ENCODE measurements around the gene NOTCH2.

The NOTCH2 gene

DNA sequence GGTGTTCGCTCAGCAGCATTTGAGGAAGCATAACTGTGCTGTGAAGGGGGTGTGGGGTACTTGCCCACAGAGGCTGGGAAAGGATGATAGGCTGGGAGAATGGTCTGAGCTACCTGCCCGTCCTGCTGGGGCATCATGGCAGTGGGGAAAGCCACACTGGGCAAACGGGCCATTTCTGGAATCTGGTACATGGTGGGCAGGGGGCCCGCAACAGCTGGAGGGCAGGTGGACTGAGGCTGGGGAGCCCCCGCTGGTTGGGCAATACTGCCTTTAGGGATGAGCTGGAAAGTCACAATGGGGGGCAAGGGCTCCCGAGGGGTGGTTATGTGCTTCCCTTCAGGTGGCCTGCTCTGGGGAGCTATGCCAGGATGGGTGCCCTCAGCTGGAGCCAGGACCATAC is 153.9 kb downstream of the NOTCH2 start:
- Histone ChIP-seq H3K79me2 (ENCODE audit: low read length) (no peaks in the 10 kb centered on the region), H3K27ac (ENCODE audit: low read length) (no peak overlapping the region), H3K9me3 (ENCODE audit: insufficient read depth, low read length) (no peaks in the 10 kb centered on the region), H3K36me3 (replicated peaks; ENCODE audit: low read depth, low read length) (peaks cover 58% of the 10 kb centered on the region), H3K9ac (ENCODE audit: low read length) (no peak overlapping the region), H3K27me3 (ENCODE audit: low read depth, low read length) (no peaks in the 10 kb centered on the region), H3K4me1 (ENCODE audit: low read length) (no peaks in the 10 kb centered on the region), H3K4me2 (ENCODE audit: low read length) (no peak overlapping the region), H4K20me1 (ENCODE audit: insufficient read depth, low read length) (no peaks in the 10 kb centered on the region), H2AFZ (ENCODE audit: low read depth, low read length) (no peak overlapping the region), H3K4me3 (ENCODE audit: low read length) (no peak overlapping the region)
- TF ChIP-seq EZH2phosphoT487 (IDR thresholded peaks at IDR 0.05; ENCODE audit: low read depth) = no peak
- TF ChIP-seq, protein P1, sequence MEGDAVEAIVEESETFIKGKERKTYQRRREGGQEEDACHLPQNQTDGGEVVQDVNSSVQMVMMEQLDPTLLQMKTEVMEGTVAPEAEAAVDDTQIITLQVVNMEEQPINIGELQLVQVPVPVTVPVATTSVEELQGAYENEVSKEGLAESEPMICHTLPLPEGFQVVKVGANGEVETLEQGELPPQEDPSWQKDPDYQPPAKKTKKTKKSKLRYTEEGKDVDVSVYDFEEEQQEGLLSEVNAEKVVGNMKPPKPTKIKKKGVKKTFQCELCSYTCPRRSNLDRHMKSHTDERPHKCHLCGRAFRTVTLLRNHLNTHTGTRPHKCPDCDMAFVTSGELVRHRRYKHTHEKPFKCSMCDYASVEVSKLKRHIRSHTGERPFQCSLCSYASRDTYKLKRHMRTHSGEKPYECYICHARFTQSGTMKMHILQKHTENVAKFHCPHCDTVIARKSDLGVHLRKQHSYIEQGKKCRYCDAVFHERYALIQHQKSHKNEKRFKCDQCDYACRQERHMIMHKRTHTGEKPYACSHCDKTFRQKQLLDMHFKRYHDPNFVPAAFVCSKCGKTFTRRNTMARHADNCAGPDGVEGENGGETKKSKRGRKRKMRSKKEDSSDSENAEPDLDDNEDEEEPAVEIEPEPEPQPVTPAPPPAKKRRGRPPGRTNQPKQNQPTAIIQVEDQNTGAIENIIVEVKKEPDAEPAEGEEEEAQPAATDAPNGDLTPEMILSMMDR (IDR thresholded peaks at IDR 0.05; ENCODE audit: low read depth, low read length) = no peak

DNA sequence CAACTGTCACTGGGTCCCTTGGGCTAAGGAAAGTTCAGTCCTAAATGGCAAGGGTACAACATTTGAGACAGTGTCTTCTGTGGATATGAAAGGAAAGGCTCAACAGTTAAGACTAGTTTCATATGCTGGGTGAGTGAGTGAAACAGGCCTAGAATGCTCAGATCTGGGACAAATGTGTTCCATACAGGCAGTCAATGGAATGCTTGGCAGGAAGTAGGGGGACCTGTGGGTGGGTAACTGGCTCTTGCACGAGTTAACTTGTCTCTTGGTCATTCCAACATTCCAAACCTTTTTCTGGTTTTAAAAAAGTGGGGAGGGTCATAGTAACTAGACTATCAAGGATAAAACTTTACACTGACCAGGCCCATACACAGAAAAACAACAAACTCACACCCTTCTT is 155.4 kb downstream of the NOTCH2 start:
- no peaks in the 10 kb centered on the region for H3K79me2 ChIP-seq (ENCODE audit: low read length)
- H3K9me3 ChIP-seq (ENCODE audit: insufficient read depth, low read length) = no peaks in the 10 kb centered on the region
- H3K27me3 ChIP-seq (ENCODE audit: low read depth, low read length) = no peaks in the 10 kb centered on the region
- no peaks in the 10 kb centered on the region for H3K4me1 ChIP-seq (ENCODE audit: low read length)
- no peak overlapping the region for H2AFZ ChIP-seq (ENCODE audit: low read depth, low read length)
- H3K9ac ChIP-seq (ENCODE audit: low read length) = no peak overlapping the region
- H3K36me3 ChIP-seq (replicated peaks; ENCODE audit: low read depth, low read length) = peaks cover 52% of the 10 kb centered on the region
- H3K4me2 ChIP-seq (ENCODE audit: low read length) = no peak overlapping the region
- TF ChIP-seq EZH2phosphoT487 (IDR thresholded peaks at IDR 0.05; ENCODE audit: low read depth) = no peak
- TF ChIP-seq, protein P1 (IDR thresholded peaks at IDR 0.05; ENCODE audit: low read depth, low read length) = no peak
- H4K20me1 ChIP-seq (ENCODE audit: insufficient read depth, low read length) = no peaks in the 10 kb centered on the region
- no peak overlapping the region for H3K27ac ChIP-seq (ENCODE audit: low read length)
- no peak overlapping the region for H3K4me3 ChIP-seq (ENCODE audit: low read length)

DNA sequence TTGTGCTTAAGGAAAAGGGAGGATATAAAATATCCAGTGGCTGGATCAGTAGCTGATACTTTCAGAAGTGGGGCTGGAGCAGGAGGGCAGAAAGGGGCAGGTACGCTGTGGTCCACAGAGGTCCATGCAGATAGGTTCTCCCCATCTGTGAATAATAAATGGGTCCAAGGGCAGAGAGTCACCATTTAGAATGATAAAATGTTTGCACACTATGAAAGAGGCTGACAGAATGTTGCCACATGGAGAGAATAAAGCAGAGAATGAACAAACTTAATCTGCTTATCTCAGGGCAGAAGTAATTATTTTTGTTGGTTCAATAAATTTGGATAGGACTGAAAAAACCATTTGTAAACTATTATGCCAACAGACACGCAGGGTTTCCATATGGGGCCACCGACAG is 156.5 kb downstream of the NOTCH2 start:
- H4K20me1 ChIP-seq (ENCODE audit: insufficient read depth, low read length) = no peaks in the 10 kb centered on the region
- TF ChIP-seq EZH2phosphoT487 (IDR thresholded peaks at IDR 0.05; ENCODE audit: low read depth) = no peak
- TF ChIP-seq, protein P1 (IDR thresholded peaks at IDR 0.05; ENCODE audit: low read depth, low read length) = no peak
- H3K27ac ChIP-seq (ENCODE audit: low read length) = no peak overlapping the region
- H3K36me3 ChIP-seq (replicated peaks; ENCODE audit: low read depth, low read length) = peaks cover 41% of the 10 kb centered on the region
- no peaks in the 10 kb centered on the region for H3K9me3 ChIP-seq (ENCODE audit: insufficient read depth, low read length)
- no peak overlapping the region for H3K4me2 ChIP-seq (ENCODE audit: low read length)
- H3K4me3 ChIP-seq (ENCODE audit: low read length) = no peak overlapping the region
- H3K79me2 ChIP-seq (ENCODE audit: low read length) = no peaks in the 10 kb centered on the region
- no peak overlapping the region for H2AFZ ChIP-seq (ENCODE audit: low read depth, low read length)
- H3K27me3 ChIP-seq (ENCODE audit: low read depth, low read length) = no peaks in the 10 kb centered on the region
- H3K4me1 ChIP-seq (ENCODE audit: low read length) = no peaks in the 10 kb centered on the region
- H3K9ac ChIP-seq (ENCODE audit: low read length) = no peak overlapping the region

DNA sequence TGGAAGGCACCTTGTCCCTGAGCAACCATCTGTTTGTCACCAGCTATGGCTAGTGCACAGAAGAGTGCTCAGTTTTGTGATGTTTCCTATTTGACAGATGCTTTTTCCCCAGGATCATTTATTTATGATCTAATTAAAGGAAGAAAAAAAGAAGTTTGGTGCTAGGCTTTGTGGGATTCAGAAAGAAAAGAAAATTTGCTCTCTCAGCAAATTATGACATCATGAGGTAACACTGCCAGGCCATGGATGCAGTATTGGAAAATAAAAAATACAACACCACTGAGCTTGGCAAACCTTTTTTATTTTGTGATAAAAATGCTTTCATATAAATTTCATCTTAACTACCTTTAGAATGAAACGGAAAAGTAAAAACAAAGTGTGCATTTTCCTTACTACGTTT is 157.7 kb downstream of the NOTCH2 start:
- no peak for TF ChIP-seq EZH2phosphoT487 (IDR thresholded peaks at IDR 0.05; ENCODE audit: low read depth)
- TF ChIP-seq, protein P1 (IDR thresholded peaks at IDR 0.05; ENCODE audit: low read depth, low read length) = no peak
- Histone ChIP-seq H3K27me3 (ENCODE audit: low read depth, low read length) (no peaks in the 10 kb centered on the region), H3K4me2 (ENCODE audit: low read length) (no peak overlapping the region), H3K9ac (ENCODE audit: low read length) (no peak overlapping the region), H3K4me1 (ENCODE audit: low read length) (no peaks in the 10 kb centered on the region), H4K20me1 (ENCODE audit: insufficient read depth, low read length) (no peaks in the 10 kb centered on the region), H3K27ac (ENCODE audit: low read length) (no peak overlapping the region), H3K36me3 (replicated peaks; ENCODE audit: low read depth, low read length) (peaks cover 32% of the 10 kb centered on the region), H2AFZ (ENCODE audit: low read depth, low read length) (no peak overlapping the region), H3K9me3 (ENCODE audit: insufficient read depth, low read length) (no peaks in the 10 kb centered on the region), H3K4me3 (ENCODE audit: low read length) (no peak overlapping the region), H3K79me2 (ENCODE audit: low read length) (no peaks in the 10 kb centered on the region)
